Suppressor macrophage treated with lipopolysaccharide for 1 hour (primary cell): Measurements from ENCODE around the gene CD160.
"Not testable (repeated sequence)": the region's sequence is repeated elsewhere in the genome, so short reads cannot be mapped to it uniquely, and the experiment has no call there.

Experiments used
- DNase-seq, 3 donors: peaks; one replicate each; pipeline ENCODE4 v3.0.0-alpha.2; 2020 to 2022

Gene CD160

DNA sequence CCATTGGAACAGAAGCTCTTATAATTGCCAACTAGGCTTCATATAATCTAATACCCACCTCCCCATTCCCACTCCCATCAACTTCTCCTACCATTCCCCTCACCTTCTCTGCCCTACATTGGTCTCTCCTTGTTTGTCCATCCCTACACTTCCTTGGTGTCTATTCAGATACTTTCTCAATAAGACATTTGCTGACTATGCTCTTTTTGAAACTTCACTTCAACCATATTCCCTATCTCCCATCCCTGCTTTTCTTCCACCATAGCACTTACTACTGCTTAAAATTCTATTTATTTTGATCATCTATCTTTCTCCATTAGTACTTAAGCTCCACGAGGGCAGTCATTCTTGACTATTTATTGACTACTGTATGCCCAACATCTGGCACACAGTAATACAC, 40.4 kb downstream of the CD160 start:
- no peak for DNase-seq

DNA sequence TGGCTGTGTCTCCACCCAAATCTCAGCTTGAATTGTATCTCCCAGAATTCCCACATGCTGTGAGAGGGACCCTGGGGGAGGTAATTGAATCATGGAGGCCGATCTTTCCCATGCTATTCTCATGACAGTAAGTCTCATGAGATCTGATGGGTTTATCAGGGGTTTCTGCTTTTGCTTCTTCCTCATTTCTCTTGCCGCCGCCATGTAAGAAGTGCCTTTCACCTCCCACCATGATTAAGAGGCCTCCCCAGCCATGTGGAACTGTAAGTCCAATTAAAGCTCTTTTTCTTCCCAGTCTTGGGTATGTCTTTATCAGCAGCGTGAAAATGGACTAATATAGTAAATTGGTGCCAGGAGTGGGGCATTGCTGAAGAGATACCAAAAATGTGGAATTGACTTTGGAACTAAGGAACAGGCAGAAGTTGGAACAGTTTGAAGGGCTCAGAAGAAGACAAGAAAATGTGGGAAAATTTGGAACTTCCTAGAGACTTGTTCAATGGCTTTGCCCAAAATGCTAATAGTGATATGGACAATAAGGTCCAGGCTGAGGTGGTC, 41.2 kb downstream of the CD160 start:
- DNase-seq = not testable (repeated sequence)

DNA sequence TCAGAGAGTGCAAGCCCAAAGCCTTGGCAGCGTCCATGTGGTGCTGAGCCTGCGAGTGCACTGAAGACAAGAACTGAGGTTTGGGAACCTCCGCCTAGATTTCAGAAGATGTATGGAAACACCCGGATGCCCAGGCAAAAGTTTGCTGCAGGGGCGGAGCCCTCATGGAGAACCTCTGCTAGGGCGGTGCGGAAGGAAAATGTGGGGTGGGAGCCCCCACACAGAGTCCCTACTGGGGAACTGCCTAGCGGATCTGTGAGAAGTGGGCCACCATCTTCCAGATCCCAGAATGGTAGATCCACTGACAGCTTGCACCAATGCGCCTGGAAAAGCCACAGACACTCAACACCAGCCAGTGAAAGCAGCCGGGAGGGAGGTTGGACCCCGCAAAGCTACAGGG, 42.2 kb downstream of the CD160 start:
- DNase-seq = not testable (repeated sequence)

DNA sequence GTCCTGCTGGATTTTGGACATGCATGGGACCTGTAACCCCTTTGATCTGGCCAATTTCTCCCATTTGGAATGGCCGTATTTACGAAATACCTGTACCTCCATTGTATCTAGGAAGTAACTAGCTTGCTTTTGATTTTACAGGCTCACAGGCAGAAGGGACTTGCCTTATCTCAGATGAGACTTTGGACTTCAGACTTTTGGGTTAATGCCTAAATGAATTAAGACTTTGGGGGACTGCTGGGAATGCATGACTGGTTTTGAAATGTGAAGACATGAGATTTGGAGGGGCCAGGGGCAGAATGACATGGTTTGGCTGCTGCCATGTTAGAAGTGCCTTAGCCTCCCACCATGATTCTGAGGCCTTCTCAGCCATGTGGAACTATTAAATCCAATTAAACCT, 42.7 kb downstream of the CD160 start:
- not testable (repeated sequence) for DNase-seq

DNA sequence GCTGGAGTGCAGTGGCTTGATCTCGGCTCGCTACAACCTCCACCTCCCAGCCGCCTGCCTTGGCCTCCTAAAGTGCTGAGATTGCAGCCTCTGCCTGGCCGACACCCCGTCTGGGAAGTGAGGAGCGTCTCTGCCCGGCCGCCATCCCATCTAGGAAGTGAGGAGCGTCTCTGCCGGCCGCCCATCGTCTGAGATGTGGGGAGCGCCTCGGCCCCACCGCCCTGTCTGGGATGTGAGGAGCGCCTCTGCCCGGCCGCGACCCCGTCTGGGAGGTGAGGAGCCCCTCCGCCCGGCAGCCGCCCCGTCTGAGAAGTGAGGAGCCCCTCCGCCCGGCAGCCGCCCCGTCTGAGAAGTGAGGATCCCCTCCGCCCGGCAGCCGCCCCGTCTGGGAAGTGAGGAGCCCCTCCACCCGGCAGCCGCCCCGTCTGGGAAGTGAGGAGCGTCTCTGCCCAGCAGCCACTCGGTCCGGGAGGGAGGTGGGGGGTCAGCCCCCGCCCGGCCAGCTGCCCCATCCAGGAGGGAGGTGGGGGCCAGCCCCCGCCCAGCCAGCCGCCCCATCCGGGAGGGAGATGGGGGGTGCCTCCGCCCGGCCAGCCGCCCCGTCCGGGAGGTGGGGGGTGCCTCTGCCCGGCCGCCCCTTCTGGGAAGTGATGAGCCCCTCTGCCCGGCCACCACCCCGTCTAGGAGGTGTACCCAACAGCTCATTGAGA, 45.1 kb downstream of the CD160 start:
- not testable (repeated sequence) for DNase-seq

DNA sequence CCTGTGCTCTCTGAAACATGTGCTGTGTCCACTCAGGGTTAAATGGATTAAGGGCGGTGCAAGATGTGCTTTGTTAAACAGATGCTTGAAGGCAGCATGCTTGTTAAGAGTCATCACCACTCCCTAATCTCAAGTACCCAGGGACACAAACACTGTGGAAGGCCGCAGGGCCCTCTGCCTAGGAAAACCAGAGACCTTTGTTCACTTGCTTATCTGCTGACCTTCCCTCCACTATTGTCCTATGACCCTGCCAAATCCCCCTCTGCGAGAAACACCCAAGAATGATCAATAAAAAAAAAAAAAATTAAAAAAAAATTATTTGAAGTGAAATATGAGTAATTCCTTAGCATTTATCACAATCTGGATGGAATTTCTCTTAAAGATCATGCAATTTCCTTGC, 45.8 kb downstream of the CD160 start:
- DNase-seq = not testable (repeated sequence)

DNA sequence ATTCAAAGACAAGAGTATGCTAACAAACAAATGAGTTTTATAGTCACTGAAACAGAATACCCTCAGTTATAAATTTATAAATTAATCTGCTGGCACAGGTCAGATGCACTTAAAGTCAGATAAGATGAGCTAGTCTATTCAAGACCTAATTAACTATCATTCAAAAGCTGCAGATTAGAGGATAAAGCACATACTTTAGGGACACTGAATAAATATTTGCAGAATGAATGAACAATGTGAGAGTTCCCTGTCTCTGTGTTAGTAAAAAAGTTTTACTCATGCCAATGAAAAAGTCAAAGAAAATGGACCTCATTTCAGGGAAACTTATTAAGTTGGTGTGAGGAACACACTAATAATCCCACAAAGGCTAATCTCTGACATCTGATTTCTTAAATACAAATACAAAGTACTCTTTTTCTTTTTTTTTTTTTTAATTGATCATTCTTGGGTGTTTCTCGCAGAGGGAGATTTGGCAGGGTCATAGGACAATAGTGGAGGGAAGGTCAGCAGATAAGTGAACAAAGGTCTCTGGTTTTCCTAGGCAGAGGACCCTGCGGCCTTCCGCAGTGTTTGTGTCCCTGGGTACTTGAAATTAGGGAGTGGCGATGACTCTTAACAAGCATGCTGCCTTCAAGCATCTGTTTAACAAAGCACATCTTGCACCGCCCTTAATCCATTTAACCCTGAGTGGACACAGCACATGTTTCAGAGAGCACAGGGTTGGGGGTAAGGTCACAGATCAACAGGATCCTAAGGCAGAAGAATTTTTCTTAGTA, 46.5 kb downstream of the CD160 start:
- not testable (repeated sequence) for DNase-seq

DNA sequence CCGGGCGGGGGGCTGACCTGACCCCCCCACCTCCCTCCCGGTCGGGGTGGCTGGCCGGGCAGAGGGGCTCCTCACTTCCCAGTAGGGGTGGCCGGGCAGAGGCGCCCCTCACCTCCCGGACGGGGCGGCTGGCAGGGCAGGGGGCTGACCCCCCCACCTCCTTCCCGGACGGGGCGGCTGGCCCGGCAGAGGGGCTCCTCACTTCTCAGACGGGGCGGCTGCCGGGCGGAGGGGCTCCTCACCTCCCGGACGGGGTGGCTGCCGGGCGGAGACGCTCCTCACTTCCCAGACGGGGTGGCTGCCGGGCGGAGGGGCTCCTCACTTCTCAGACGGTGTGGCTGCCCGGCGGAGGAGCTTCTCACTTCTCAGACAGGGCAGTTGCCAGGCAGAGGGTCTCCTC, 47.6 kb downstream of the CD160 start:
- DNase-seq = not testable (repeated sequence)

DNA sequence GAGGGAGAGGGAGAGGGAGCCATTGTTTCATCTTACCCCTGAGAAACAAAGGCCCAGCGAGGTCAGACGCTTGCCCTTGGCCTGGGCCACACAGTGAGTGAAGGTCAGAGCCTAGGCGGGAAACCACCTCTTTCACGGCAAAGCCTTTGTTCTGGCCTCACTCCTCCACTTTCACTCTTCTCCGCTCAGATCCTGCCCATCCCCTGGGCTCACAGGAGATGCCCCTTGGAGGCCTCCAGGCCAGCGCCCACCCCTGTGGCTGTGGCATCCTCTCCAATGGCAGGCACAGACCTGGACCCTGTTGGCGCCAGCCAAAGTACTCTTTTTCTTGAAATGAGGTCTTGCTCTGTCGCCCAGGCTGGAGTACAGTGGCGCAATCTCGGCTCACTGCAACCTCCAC, 48.7 kb downstream of the CD160 start:
- DNase-seq = not testable (repeated sequence)

DNA sequence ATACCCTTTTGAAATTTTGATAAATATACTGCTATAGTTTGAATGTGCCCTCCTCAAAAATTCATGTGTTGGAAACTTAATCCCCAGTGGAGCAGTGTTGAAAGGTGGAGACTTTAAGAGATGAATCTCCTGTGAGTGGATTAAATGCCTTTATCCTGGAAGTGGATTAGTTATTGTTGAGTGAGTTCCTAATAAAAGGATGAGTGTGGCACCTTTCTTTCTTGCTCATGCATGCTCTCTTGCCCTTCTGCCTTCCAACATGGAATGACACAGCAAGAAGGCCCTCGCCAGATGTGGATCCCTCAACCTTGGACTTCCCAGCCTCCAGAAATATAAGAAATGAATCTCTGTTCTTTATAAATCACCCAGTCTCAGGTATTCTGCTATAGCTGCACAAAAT, 51.8 kb downstream of the CD160 start:
- DNase-seq = no peak

DNA sequence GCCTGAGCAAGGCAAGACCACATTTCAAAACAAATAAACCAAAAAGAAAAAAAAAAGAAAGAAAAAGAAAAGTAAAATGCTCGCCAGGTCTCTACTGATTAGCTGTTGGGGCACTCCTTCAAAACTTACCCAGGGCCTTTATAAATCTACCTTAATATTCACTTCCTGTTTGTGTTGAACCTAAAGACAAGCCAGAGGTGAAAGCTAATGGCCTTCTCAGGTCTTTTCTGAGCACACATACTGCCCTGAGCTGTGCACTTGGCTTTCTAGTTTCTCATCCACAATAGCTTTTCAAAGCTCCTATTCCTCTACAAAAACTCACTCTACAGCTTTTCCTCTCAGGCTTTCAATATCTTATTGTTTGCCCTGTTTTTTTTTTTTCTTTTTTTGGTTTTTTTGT, 54.1 kb downstream of the CD160 start:
- DNase-seq = no peak

DNA sequence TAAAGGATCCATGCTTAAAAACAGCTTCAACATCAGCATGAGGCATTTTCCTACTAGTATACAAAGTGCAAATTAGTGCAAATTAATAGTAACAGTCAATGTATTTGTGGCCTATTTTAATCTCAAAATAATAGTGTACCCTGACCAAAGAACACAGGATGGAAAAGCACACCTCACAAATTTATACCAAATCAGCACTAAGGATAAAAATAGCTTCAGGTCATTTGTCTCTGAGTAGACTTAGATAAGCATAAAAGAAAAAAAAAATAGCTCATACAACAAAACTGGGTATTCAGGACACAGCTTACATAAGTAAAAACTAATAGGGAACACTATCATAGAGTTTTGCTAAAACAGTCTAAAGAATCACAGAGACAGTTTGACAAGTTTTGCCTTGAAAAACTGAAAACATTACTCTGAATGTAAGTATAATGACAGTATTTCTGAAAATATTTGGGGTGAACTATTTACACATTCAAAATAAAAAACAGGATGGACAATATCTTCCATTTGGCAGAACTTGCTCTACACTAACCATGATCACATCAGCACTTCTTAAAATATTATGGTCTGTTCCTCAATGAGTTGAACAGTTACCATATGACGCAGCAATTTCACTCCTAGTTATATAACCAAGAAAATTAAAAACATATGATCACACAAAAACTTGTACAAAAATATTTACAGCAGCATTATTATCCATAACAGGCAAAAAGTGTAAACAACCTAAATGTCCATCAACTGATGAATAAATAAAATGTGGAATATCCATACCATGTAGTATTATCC, 58.3 kb downstream of the CD160 start:
- DNase-seq = no peak

DNA sequence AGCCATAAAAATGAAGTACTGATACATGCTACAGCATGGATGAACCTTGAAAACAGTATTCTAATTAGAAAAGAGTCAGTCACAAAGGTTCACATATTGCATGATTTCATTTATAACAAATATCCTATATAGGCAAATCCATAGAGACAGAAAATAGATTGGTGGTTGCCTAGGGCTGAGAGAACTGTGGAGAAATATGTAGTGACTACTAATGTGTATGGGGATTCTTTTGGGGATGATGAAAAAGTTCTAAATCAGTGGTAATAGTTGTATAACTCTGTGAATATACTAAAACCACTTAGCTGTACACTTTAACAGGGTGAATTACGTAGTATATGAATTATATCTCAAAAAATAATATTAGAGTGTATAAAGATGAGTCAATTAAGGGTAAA, 58.8 kb downstream of the CD160 start:
- no peak for DNase-seq

DNA sequence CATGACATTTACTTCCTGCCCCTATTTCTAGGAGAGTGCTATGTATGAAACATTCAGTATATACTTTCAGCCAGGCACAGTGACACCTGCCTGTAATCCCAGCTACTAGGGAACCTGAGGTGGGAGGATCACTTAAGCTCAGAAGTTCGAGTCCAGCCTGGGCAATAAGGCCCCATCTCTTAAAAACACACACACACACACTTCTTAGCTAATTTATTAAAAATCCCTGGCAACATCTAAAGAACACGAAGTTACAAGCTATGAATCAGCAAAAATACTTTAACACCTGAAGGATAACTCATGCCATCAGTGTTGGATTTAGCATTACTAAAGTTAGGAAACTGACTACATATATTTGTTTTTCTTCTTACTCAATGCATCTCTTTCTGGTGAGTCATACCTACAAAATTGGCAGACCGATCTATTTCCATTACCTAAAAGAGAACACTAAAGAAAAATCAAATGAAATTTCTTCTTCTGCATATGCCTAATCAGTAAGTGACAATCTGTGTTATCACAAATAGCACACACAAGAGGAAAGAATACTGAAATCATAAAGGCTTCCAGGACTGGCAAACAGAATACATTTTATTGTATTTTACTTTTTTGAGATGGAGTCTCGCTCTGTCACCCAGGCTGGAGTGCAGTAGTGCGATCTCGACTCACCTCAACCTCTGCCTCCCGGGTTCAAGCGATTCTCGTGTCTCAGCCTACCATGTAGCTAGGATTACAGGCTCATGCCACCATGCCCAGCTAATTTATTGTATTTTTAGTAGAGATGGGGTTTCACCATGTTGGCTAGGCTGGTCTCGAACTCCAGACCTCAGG, 63.2 kb downstream of the CD160 start:
- DNase-seq = no peak

DNA sequence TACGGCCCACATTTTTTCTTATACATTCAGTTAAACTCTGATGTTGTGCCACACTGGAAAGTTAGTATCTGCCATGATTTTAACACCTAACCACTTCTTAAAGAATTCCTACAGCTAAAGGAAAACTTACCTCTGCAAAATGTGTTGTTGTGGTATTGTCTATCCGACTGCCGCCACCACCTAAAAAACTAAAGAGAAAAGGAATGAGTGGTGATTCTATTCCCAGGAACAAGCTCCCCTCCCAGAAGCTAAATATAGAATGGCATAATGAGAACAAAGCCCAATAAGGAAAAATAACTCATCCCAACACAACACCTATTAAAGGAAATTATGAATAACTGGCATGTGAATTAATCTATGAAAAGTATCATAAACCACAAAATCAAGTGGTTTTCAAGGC, 65.1 kb downstream of the CD160 start:
- DNase-seq = no peak

DNA sequence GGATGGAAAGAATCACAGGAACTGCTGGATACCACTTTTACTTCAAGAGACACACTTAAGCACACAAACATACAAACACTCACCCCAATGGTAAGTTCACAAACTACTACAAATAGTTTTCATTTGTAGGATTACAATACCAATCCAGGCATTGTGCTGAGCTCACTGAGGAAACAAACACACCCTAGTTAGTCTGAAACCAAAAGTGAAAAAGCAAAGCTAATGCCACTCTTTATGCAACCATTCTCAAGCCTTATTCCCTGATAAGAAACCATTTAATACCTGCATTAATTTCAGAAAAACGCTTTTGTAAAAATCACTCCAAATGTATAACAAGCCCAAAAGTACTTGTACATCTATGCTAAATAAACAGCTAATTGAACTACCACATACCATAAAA, 66.2 kb downstream of the CD160 start:
- no peak for DNase-seq

DNA sequence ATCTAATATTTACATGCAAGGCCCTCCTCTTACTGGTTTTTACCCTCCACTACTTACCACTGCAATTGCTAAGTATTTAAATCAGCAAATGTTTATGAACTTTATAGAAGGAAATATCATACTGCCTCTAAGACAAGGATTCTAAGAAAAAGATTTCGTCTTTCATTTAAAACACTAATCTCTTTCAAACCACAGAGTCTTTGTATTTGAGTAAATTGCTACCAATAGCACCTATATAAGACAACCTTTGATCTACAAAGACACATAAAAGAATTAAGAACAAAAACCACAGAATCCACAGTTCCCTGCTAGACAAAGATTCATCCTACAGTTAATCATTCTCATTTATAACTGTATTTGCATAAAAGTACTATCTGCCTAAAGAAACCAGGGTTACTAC, 67.0 kb downstream of the CD160 start:
- DNase-seq = no peak

DNA sequence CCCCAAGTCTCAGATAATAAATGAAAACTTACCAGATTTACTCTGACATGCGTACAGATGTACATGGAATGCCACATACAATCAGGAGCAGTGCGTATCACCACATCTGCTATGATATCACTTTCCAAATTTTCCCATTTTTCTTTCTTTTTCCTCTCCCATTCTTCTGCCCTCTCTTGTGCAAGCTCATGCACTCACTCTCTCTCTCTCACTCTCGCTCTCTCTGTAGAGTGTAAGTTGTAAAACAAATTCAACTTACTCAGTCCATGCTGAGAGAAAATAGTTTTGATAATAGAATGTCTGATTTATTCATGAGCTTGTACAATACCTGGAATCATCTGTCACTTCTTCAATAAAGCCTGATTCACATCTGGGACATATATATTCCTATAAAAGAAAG, 69.3 kb downstream of the CD160 start:
- DNase-seq = no peak
